Panc1 (cell line): Measurements from ENCODE around the gene DNAAF6. TPM values are rescaled to one million over a fixed set of nuclear protein-coding genes. Genes with fewer than 3 reads are reported as not detected.

Experiments
- ATAC-seq: fragments of 200-7000 bp; cut with Tn5 transposase; 2 replicates; pipeline ENCODE4 v1.9.1; 2020; ENCODE audit warnings: mild to moderate bottlenecking, moderate library complexity
- BruUV-seq: library from RNA; stranded (reverse); fragments of 400-500 nt; replicated peaks from 2 replicates; lab custom pipeline; 2021; lab: Mats Ljungman, UMichigan
- CTCF ChIA-PET: fragments of 300-600 bp; sonication (Branson Sonifier 250); formaldehyde crosslinking; loops from one replicate; lab custom pipeline; 2022; ENCODE audit warnings: antibody characterized with exemption; lab: Charles Lee
- POLR2A ChIA-PET: fragments of 300-600 bp; sonication (Branson Sonifier 250); formaldehyde crosslinking; loops from one replicate; lab custom pipeline; 2022; ENCODE audit warnings: antibody characterized with exemption; lab: Charles Lee
- DNase-seq: peaks from one replicate; pipeline ENCODE4 v3.0.0-alpha.2; 2010; ENCODE audit warnings: low read depth, low spot score
- H3K27ac ChIP-seq: 2 replicates; pipeline ENCODE4 v1.5.1; 2011; ENCODE audit warnings: mild to moderate bottlenecking, low read length, inconsistent platforms
- H3K27me3 ChIP-seq: fragments of 200-500 bp; sonication (Bioruptor generic); 2 replicates; pipeline ENCODE4 v1.6.0; 2014; ENCODE audit warnings: low read length, inconsistent platforms; ENCODE audit not compliant: control insufficient read depth, insufficient read depth
- H3K36me3 ChIP-seq: fragments of 200-500 bp; sonication (Bioruptor generic); 2 replicates; pipeline ENCODE4 v1.5.1; 2014; ENCODE audit warnings: inconsistent platforms, mild to moderate bottlenecking, low read length, moderate library complexity; ENCODE audit not compliant: control insufficient read depth, insufficient read depth
- H3K4me1 ChIP-seq: 2 replicates; pipeline ENCODE4 v1.5.1; 2011; ENCODE audit warnings: inconsistent platforms, mild to moderate bottlenecking, low read length, moderate library complexity; ENCODE audit not compliant: control insufficient read depth, insufficient read depth
- H3K4me3 ChIP-seq, 2 experiments: 2 replicates each; pipeline ENCODE4 v1.5.1; 2011 to 2012; ENCODE audit warnings: low read depth in 2 of 2, low read length in 2 of 2, mild to moderate bottlenecking in 2 of 2, inconsistent platforms in 1 of 2, moderate library complexity in 1 of 2
- H3K9me3 ChIP-seq: fragments of 200-500 bp; sonication (Bioruptor generic); 2 replicates; pipeline ENCODE4 v1.5.1; 2014; ENCODE audit warnings: low read depth, mild to moderate bottlenecking, inconsistent platforms, low read length, moderate library complexity; ENCODE audit not compliant: control insufficient read depth, insufficient read depth
- CTCF ChIP-seq: fragments of 450-650 bp; IDR thresholded peaks from 2 replicates; pipeline ENCODE4 v1.5.1; 2017; ENCODE audit warnings: mild to moderate bottlenecking
- POLR2AphosphoS5 ChIP-seq: IDR thresholded peaks from 2 replicates; pipeline ENCODE4 v1.6.1; 2012; ENCODE audit warnings: mild to moderate bottlenecking, low read depth, low read length, moderate library complexity
- REST ChIP-seq, 2 experiments: IDR thresholded peaks; 2 replicates each; pipeline ENCODE4 v1.6.1; 2011 to 2012; ENCODE audit warnings: low read depth in 2 of 2, control low read depth in 1 of 2, low read length in 1 of 2, mild to moderate bottlenecking in 1 of 2, moderate library complexity in 1 of 2; ENCODE audit not compliant: insufficient read depth in 1 of 2
- SIN3A ChIP-seq: IDR thresholded peaks from 2 replicates; pipeline ENCODE4 v1.6.1; 2012; ENCODE audit warnings: low read depth, mild to moderate bottlenecking, low read length, moderate library complexity, borderline replicate concordance; ENCODE audit not compliant: insufficient read depth
- TCF7L2 ChIP-seq: IDR thresholded peaks from 2 replicates; pipeline ENCODE4 v1.6.1; 2011; ENCODE audit warnings: mild to moderate bottlenecking, low read depth, low read length, inconsistent platforms
- in situ Hi-C: cut with HindIII; loops from 2 replicates; pipeline ENCODE4 v1.10.0; 2016; ENCODE audit warnings: low sequenced_read_pairs, low pct_unique_long_range_greater_than_20kb
- intact Hi-C: fragments of 100-400 bp; cut with micrococcal nuclease; formaldehyde crosslinking; loops from one replicate; pipeline ENCODE4 v1.10.0; 2022; ENCODE audit not compliant: unreplicated experiment
- total RNA-seq: library from RNA; stranded (reverse); gene quantifications from one replicate; pipeline ENCODE4 v1.2.1, GENCODE V29; 2021; ENCODE audit not compliant: unreplicated experiment

DNAAF6 gene
- total RNA-seq, 1 experiment from 2014 or later = not detected

GRCh38 chrX:107272431-107272921, 66.1 kb downstream of the DNAAF6 start:
- CTCF ChIA-PET = no interaction called here
- no peak for DNase-seq

GRCh38 chrX:107273795-107274194, 67.4 kb downstream of the DNAAF6 start:
- H3K4me3 ChIP-seq = no peak overlapping the region
- BruUV-seq = no TSS peak
- TF ChIP-seq CTCF (no peak), POLR2AphosphoS5 (no peak), TCF7L2 (no peak), REST (IDR thresholded peaks at IDR 0.05; ENCODE audit: insufficient read depth in 1 of 2, low read depth in 2 of 2, low read length in 1 of 2) (no peak), SIN3A (no peak)
- ChIA-PET POLR2A (no interaction called here), CTCF (no interaction called here)
- in situ Hi-C loops = no loop called here
- no peaks in the 10 kb centered on the region for H3K9me3 ChIP-seq
- intact Hi-C loops = no loop called here
- H3K27me3 ChIP-seq = no peaks in the 10 kb centered on the region
- DNase-seq (no peak), ATAC-seq (no peak)
- H3K4me1 ChIP-seq = no peaks in the 10 kb centered on the region
- H3K36me3 ChIP-seq = no peaks in the 10 kb centered on the region
- no peak overlapping the region for H3K27ac ChIP-seq

More at GRCh38 chrX:107272431-107272921, 66.1 kb downstream of the DNAAF6 start:
- in situ Hi-C loops = no loop called here
- H3K27me3 ChIP-seq = no peaks in the 10 kb centered on the region
- POLR2A ChIA-PET = interaction anchor here (0.6 kb wide), 1 partner anchor 356 kb away, joined by 12 read pairs; the partner anchor contains the start of gene PRPS1
- H3K9me3 ChIP-seq = no peaks in the 10 kb centered on the region
- BruUV-seq = no TSS peak
- intact Hi-C loops = no loop called here
- ATAC-seq = peak; percentile 90
- no peaks in the 10 kb centered on the region for H3K36me3 ChIP-seq
- H3K4me1 ChIP-seq = no peaks in the 10 kb centered on the region
- TF ChIP-seq REST (IDR thresholded peaks at IDR 0.05; ENCODE audit: insufficient read depth in 1 of 2, low read depth in 2 of 2, low read length in 1 of 2) = no peak
- peak; percentile 74 for TF ChIP-seq CTCF
- peak overlapping the region; percentile 16 to 42 for H3K4me3 ChIP-seq
- H3K27ac ChIP-seq = no peak overlapping the region
